ENCODE measurements around the gene CERS6.
"Not testable (repeated sequence)": the region's sequence is repeated elsewhere in the genome, so short reads cannot be mapped to it uniquely, and the experiment has no call there.

CERS6 gene

GRCh38 chr2:168455645-168456520 lies at the start of gene CERS6:
CERS6 (plus strand) TSS chr2:168456272; CDS start chr2:168456449, 177 bp downstream.
- DNase-seq (ENCODE audit: low read depth): no peak

- not testable (repeated sequence) for DNase-seq (ENCODE audit: low read depth)
These were observed 43.8 kb upstream of the CERS6 start for GRCh38 chr2:168412301-168412700.

- DNase-seq (ENCODE audit: low read depth): not testable (repeated sequence)
These were observed 43.0 kb upstream of the CERS6 start for GRCh38 chr2:168413101-168413500.

- no peak for DNase-seq (ENCODE audit: low read depth)
These were observed 39.5 kb upstream of the CERS6 start for GRCh38 chr2:168416555-168416954.

- no peak for DNase-seq (ENCODE audit: low read depth)
These were observed 33.5 kb upstream of the CERS6 start for GRCh38 chr2:168422584-168422983.

GRCh38 chr2:168424112-168424951 lies 31.7 kb upstream of the CERS6 start:
- DNase-seq (ENCODE audit: low read depth): no peak

- no peak for DNase-seq (ENCODE audit: low read depth)
These were observed 31.1 kb upstream of the CERS6 start for GRCh38 chr2:168424971-168425370.

GRCh38 chr2:168426861-168427260 lies 29.2 kb upstream of the CERS6 start:
- DNase-seq (ENCODE audit: low read depth): no peak

GRCh38 chr2:168427451-168427850 lies 28.6 kb upstream of the CERS6 start:
- no peak for DNase-seq (ENCODE audit: low read depth)

- DNase-seq (ENCODE audit: low read depth): no peak
These were observed 27.6 kb upstream of the CERS6 start for GRCh38 chr2:168428431-168428830.

GRCh38 chr2:168429988-168430387 lies 26.1 kb upstream of the CERS6 start:
- no peak for DNase-seq (ENCODE audit: low read depth)

- DNase-seq (ENCODE audit: low read depth): no peak
These were observed 25.6 kb upstream of the CERS6 start for GRCh38 chr2:168430431-168430830.

GRCh38 chr2:168431301-168432024 lies 24.6 kb upstream of the CERS6 start:
- no peak for DNase-seq (ENCODE audit: low read depth)

GRCh38 chr2:168432100-168432499 lies 24.0 kb upstream of the CERS6 start:
- no peak for DNase-seq (ENCODE audit: low read depth)

GRCh38 chr2:168432565-168433186 lies 23.4 kb upstream of the CERS6 start:
- no peak for DNase-seq (ENCODE audit: low read depth)

GRCh38 chr2:168433527-168433926 lies 22.5 kb upstream of the CERS6 start:
- no peak for DNase-seq (ENCODE audit: low read depth)

- no peak for DNase-seq (ENCODE audit: low read depth)
These were observed 21.9 kb upstream of the CERS6 start for GRCh38 chr2:168434146-168434545.

- DNase-seq (ENCODE audit: low read depth): no peak
These were observed 19.2 kb upstream of the CERS6 start for GRCh38 chr2:168436840-168437239.

GRCh38 chr2:168438553-168438952 lies 17.5 kb upstream of the CERS6 start:
- DNase-seq (ENCODE audit: low read depth): no peak

- DNase-seq (ENCODE audit: low read depth): no peak
These were observed 16.5 kb upstream of the CERS6 start for GRCh38 chr2:168439536-168439935.

- DNase-seq (ENCODE audit: low read depth): no peak
These were observed 14.7 kb upstream of the CERS6 start for GRCh38 chr2:168441214-168441872.

All from T-helper 22 cell (primary cell).